IMR-90 (cell line): Measurements from ENCODE around the gene FAM151A.

Source experiments
- BHLHE40 ChIP-seq: fragments of 150-350 bp; IDR thresholded peaks from 2 replicates; pipeline ENCODE4 v1.6.1; 2016; ENCODE audit warnings: mild to moderate bottlenecking, low read depth, low read length
- FOS ChIP-seq: fragments of 150-350 bp; IDR thresholded peaks from 2 replicates; pipeline ENCODE4 v1.6.1; 2016; ENCODE audit warnings: low read depth, low read length
- MXI1 ChIP-seq: IDR thresholded peaks from 2 replicates; pipeline ENCODE4 v1.6.1; 2012; ENCODE audit warnings: low read depth, mild to moderate bottlenecking, low read length, moderate library complexity, borderline replicate concordance
- NFE2L2 ChIP-seq: fragments of 150-350 bp; IDR thresholded peaks from 2 replicates; pipeline ENCODE4 v1.6.1; 2016; ENCODE audit warnings: low read depth, mild to moderate bottlenecking, low read length
- POLR2A ChIP-seq: IDR thresholded peaks from 2 replicates; pipeline ENCODE4 v1.6.1; 2012; ENCODE audit warnings: mild to moderate bottlenecking, low read depth, low read length
- RAD21 ChIP-seq: IDR thresholded peaks from 2 replicates; pipeline ENCODE4 v1.6.1; 2012; ENCODE audit warnings: low read length, improper control_type of control experiment
- RCOR1 ChIP-seq: IDR thresholded peaks from 2 replicates; pipeline ENCODE4 v1.6.1; 2012; ENCODE audit warnings: mild to moderate bottlenecking, low read length, improper control_type of control experiment; ENCODE audit not compliant: insufficient replicate concordance
- SMC3 ChIP-seq: fragments of 150-350 bp; IDR thresholded peaks from 2 replicates; pipeline ENCODE4 v1.6.1; 2016; ENCODE audit warnings: low read depth, mild to moderate bottlenecking, antibody characterized with exemption, low read length, moderate library complexity
- TF ChIP-seq, protein P1 (sequence below): conservative IDR thresholded peaks from 2 replicates; pipeline ENCODE4 v1.5.1; 2012; ENCODE audit warnings: mild to moderate bottlenecking, low read depth, low read length, improper control_type of control experiment
- TF ChIP-seq, protein P2 (sequence below): fragments of 150-350 bp; IDR thresholded peaks from 2 replicates; pipeline ENCODE4 v1.6.1; 2017; ENCODE audit warnings: mild to moderate bottlenecking, antibody characterized with exemption, low read length, low read depth

DNA sequence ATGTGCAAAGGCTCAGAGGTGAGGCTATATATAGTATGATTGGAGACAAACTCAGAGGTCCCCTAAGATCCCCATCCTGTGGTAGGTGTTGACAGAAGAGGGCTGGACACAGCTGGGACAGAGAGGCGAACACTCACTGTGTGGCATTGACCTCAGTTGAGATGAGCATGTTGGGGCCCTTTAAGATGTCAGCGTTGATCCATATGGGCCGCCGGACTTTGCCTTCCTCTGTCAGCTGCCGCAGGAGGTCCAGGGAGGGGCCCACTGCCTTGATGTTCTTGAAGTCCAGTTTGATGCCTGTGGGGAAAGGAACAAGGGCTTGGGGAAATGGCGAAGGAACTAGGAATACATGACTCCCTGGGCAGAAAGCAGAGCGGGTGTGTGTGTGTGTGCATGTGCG lies 8.8 kb downstream of the FAM151A start:
- TF ChIP-seq, protein P1, sequence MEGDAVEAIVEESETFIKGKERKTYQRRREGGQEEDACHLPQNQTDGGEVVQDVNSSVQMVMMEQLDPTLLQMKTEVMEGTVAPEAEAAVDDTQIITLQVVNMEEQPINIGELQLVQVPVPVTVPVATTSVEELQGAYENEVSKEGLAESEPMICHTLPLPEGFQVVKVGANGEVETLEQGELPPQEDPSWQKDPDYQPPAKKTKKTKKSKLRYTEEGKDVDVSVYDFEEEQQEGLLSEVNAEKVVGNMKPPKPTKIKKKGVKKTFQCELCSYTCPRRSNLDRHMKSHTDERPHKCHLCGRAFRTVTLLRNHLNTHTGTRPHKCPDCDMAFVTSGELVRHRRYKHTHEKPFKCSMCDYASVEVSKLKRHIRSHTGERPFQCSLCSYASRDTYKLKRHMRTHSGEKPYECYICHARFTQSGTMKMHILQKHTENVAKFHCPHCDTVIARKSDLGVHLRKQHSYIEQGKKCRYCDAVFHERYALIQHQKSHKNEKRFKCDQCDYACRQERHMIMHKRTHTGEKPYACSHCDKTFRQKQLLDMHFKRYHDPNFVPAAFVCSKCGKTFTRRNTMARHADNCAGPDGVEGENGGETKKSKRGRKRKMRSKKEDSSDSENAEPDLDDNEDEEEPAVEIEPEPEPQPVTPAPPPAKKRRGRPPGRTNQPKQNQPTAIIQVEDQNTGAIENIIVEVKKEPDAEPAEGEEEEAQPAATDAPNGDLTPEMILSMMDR, result no peak
- no peak for TF ChIP-seq POLR2A
- no peak for TF ChIP-seq FOS
- TF ChIP-seq RCOR1, result no peak
- TF ChIP-seq, protein P2, sequence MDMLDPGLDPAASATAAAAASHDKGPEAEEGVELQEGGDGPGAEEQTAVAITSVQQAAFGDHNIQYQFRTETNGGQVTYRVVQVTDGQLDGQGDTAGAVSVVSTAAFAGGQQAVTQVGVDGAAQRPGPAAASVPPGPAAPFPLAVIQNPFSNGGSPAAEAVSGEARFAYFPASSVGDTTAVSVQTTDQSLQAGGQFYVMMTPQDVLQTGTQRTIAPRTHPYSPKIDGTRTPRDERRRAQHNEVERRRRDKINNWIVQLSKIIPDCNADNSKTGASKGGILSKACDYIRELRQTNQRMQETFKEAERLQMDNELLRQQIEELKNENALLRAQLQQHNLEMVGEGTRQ, result no peak
- TF ChIP-seq MXI1, result no peak
- no peak for TF ChIP-seq NFE2L2
- TF ChIP-seq BHLHE40, result no peak
- no peak for TF ChIP-seq SMC3
- TF ChIP-seq RAD21, result no peak
